ENCODE measurements around the gene CAVIN3.
"Not testable (repeated sequence)": the region's sequence is repeated elsewhere in the genome, so short reads cannot be mapped to it uniquely, and the experiment has no call there.

CAVIN3 gene

DNA sequence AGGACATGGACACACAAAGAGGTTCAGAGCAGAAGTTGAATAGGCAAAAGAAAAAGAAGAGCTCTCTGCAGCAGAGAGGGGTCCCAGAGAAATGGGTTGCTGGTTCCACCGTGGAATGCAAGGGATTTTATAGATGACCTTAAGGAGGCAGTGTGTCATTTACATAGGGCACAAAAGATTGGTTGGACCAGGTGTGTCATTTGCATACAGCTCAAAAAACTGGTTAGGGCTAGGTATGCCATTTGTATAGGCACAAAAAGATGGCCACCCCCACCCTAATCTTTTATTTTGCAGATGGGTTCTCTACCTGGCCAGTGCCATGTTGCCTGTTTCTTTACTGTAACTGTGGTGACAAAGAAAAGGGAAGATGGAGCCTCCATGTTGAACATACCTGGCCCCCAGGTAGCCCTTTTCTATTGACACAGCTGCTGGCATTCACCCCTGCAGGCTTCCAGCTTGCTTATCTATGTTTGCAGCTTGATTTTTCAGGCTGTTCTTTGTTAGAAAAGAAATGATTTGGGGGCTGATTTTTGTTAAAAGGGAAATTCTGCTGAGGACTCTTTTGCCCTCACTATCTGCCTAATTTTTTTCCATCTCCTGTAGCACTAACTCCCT is 3.1 kb upstream of the CAVIN3 start:
- no peak for DNase-seq

DNA sequence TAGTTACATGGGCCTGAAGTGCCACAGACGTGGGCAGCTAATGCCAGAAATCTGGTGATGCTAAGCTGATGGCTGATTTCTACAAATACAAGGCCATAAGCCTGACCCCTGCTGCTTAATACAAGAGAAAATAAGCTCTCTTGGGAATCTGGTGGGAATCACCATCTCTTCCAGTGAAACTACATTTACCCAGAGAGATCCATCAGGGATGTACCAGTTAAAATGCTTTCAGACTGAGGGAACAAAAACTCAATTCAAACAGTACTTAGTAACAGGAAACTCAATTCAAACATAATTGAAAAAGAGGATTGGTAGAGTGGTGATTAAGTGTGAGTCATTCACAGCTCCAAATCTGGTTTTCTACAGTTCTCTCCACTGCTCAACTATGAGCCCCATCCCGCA is 1.7 kb upstream of the CAVIN3 start:
- no peak for DNase-seq

DNA sequence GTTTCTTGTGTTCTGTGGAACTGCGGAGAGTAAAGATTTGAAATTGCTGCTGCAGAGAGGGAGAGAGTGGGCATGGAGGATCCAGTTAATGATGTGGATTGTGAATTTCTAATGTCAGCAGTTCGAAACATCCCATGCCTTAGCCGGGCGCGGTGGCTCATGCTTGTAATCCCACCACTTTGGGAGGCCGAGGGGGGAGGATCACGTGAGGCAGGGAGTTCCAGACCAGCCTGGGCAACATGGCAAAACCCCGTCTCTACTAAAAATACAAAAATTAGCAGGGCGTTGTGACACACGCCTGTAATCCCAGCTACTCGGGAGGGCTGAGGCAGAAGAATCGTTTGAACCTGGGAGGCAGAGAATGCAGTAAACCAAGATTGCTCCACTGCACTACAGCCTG is 1.1 kb upstream of the CAVIN3 start:
- DNase-seq: no peak

DNA sequence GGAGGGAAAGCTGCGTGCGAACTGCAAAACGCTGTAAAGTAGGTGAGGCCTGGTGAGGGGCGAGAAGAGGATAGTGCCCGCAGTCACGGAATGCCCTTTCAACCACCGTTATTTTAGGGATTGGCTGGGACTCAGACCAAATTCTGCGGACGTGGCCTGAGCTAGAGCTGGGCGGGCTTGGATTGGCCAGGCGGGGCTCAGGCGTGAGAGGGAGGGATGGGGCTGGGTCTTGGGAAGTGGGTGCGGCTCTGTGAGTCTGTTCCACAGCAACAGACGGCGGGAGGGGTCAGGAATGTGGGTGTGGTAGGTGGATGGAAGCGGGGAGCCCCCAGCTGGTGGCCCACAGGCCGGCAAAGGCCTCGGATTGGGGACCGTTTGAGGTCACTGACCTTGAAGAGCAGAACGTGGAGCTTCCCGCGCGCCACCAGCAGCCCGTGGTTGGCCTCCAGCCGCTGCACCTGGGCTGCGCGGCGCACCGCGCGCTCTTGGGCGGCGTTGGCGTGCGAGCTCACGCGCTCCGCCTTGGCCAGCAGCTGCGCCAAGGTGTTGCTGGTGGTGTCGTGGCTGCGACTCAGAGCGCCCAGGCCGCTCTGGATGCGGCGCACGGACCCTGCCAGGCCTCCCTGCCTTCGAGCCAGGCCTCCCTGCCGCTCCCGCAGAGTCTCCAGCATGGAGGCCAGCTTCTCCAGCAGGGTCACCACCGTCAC is 444 bp downstream of the CAVIN3 start:
- no peak for DNase-seq

- DNase-seq: no peak
Measured at GRCh38 chr11:6319001-6319703, 1.1 kb downstream of the CAVIN3 start.

DNA sequence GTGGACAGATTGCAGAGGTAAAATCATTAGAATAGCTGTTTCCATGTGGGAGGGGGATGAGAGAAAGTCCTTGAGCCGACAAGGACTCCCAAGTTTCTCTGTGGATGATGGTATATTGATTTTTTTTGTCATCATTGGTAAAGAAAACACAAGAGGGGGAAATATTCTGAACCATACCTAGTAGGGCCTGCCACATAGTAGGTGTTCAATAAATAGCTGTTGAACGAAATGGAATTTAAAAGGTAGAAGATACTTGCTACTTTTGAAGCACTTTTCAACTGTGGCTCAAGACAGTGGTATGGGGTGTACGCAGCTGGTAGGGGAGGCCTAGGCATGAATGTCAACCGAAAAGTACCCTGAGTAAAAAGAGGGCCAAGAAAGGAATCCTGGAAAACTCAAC is 2.1 kb downstream of the CAVIN3 start:
- DNase-seq: no peak

- no peak for DNase-seq
Measured at GRCh38 chr11:6315811-6316425, 4.4 kb downstream of the CAVIN3 start.

DNA sequence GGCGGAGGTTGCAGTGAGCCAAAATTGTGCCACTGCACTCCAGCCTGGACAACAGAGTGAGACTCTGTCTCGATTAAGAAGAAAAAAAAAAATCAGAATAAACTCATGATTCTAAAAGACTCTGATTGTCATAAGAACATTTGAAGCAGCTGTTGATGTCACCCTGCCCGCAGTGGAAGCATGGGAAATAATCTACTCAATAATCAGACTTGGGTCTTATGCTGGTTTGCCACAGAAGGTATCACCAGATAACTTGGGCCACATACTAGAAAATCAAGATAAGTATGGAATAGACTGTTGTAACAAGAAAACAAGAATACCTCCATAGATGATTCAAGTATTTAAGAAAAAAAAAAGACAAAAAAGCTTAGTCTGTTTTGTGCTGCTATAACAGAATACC is 8.2 kb downstream of the CAVIN3 start:
- DNase-seq: no peak

DNA sequence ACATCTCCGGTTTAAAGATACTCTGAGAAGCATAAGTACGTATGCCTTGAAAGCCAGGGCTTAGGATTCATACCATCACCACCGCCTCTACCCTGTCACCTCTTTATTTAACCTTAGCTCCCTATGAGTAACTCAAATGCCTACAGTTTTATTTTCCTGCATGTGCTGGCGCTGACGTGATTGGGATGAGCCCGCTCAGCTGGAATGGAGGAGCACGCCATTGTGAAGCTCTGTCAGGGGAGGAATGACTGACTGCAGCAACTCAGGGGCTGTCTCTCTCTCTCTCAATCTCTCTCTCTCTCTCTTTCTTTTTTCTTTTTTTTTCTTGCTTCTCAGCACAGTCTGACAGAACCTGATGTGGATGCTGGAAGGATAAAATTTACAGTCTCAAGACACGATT is 12.4 kb downstream of the CAVIN3 start:
- DNase-seq: no peak

DNA sequence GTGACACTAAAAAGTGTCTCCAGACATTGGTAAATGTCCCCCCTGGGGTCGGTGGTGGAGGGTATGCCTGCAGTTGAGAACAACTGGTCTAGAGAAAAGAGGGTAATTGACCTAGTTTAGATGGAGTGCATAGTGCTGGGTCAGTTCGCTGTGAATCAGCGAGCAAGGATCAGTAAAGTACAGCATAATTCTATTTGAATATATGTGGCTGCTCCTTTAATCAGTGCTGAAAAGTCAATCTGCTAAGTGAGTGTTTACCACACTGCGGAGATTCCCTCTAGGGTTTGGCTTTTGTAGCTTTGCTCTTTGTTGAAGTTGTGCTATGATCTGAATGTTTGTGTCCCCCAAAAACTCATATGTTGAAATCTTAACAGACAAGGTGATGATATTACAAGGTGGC is 15.0 kb downstream of the CAVIN3 start:
- no peak for DNase-seq

- no peak for DNase-seq
Measured at GRCh38 chr11:6303661-6304060, 16.6 kb downstream of the CAVIN3 start.

- no peak for DNase-seq
Measured at GRCh38 chr11:6301096-6301495, 19.2 kb downstream of the CAVIN3 start.

DNA sequence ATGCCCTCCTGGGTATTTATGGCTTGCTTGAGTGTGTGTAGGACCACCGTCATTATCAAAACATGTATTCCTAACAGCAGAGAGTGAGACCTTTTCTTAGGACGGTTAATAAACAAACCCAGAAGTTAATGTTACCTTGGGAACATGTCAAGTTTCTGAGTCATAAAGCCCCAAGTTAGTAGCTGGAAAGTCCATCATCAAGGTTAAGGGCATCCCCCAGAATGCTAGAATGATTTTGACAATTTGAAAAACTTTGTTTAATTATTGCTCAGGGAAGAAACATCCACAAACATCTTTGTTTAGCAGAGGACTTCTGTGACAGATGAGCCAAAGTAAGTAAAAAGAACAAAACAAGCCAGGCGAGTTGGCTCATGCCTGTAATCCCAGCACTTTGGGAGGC is 20.0 kb downstream of the CAVIN3 start:
- no peak for DNase-seq

GRCh38 chr11:6298605-6299004 is 21.7 kb downstream of the CAVIN3 start:
- DNase-seq: no peak

DNA sequence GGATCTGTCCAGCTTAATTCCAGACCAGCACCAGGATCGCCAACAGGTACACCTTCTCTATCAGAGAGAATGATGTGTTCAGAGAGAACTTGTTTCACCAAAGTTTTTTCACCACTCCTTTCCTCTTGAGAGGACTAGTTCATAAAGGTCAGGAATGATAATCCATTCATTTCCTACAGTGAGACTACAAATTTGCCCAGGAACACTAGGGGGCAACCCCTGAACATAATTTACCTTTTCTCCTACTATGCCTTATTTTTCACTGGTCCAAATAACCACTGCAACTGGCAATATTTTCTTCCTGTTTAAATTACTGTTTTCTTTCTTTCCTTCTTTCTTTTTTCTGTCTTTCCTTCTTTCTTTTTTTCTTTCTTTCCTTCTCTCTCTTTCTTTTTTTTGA is 22.5 kb downstream of the CAVIN3 start:
- no peak for DNase-seq

GRCh38 chr11:6285019-6285418 is 35.3 kb downstream of the CAVIN3 start:
- DNase-seq: no peak

GRCh38 chr11:6284250-6284649 is 36.1 kb downstream of the CAVIN3 start:
- no peak for DNase-seq

DNA sequence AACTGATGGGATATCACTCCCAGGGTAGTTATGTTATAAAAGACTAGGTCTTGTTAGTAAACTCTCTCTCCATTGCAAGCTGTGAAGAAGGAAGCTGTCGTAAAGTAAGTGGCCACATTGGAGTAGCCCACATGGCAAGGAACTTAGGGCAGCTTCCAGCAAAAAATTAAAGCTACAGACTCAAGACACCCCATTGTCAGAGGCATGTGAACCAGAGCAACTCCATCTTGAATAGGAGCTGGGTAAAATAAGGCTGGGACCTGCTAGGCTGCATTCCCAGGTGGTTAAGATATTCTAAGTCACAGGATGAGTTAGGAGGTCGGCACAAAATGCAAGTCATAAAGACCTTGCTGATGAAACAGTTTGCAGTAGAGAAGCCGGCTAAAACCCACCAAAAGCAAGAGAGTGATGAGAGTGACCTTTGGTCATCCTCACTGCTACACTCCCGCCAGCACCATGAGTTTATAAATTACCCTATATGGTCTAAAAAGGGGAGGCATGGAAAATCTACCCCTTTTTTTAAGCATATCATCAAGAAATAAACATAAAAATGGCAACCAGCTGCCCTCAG is 36.8 kb downstream of the CAVIN3 start:
- DNase-seq: no peak

GRCh38 chr11:6280809-6281208 is 39.5 kb downstream of the CAVIN3 start:
- DNase-seq: not testable (repeated sequence)

GRCh38 chr11:6273188-6273587 is 47.1 kb downstream of the CAVIN3 start:
- no peak for DNase-seq

GRCh38 chr11:6271598-6271997 is 48.7 kb downstream of the CAVIN3 start:
- no peak for DNase-seq

GRCh38 chr11:6270584-6271246 is 49.6 kb downstream of the CAVIN3 start:
- DNase-seq: no peak

- DNase-seq: no peak
Measured at GRCh38 chr11:6269994-6270393, 50.3 kb downstream of the CAVIN3 start.

Data from NCI-H510A (cell line).